Fibroblast of the conjunctiva (primary cell): ENCODE results near the gene RAB3A.

Source experiments
- DNase-seq: peaks from one replicate; pipeline ENCODE4 v3.0.0-alpha.2; 2010; ENCODE audit warnings: low read depth

Gene RAB3A, protein sequence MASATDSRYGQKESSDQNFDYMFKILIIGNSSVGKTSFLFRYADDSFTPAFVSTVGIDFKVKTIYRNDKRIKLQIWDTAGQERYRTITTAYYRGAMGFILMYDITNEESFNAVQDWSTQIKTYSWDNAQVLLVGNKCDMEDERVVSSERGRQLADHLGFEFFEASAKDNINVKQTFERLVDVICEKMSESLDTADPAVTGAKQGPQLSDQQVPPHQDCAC

DNA sequence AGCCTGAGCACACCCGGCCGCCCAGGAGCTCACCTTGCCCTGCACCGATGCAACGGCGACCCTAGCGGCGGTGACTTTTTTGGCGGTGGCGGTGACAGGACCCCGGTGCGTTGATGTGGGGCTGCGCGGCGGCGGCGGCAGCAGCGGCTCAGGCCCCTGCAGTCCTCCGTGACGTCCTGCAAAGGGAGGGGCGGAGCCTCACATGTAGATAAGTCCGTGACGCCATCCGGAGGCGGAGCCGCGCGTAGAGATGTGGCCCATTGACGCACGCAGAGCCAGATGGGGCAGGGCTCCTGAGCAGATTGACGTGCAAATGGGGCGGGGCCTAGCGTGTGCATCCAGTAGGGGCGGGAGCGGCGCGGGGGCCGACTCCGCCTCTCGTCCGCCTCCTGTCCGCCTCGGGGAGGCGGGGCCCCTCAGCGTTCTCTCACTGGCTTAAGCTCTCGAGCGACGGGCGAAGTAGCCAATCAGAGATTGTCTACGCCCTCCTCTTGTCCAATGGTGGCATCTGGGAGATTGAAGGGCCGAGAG is at the start of gene RAB3A:
Gene RAB3A, minus strand, starts transcription at position 180 of the 531 bp plus-strand sequence. CDS start 1,302 bp downstream, outside the sequence.
- peak; percentile 100 for DNase-seq

DNA sequence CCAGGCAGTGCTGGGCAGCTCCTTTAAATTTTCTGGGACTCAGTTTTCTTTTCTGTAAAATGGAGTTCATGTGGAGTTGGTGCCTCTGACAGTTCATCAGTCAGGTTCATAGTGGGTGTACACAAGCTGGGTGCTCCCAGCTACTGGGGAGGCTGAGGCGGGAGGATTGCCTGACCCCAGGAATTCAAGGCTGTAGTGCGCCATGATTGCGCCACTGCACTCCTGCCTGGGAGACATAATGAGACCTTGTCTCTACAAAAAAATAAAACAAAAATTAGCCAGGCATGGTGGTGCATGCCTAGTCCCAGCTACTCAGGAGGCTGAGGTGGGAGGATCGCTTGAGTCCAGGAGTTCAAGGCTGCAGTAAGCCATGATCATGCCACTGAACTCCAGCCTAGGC is 49.3 kb upstream of the RAB3A start:
- no peak for DNase-seq

DNA sequence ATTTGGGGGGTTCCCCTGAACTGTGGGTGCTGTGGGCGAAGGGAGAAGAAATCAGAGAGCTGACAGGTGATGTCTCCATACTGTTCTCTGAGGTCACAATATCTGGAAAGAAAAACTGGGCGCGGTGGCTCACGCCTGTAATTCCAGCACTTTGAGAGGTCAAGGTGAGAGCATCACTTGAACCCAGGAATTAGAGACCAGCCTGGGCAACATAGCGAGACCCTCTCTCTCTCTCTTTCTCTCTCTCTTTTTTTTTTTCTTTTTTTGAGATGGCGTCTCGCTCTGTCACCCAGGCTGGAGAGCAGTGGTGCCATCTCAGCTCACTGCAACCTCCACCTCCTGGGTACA is 48.5 kb upstream of the RAB3A start:
- DNase-seq: no peak

GRCh38 chr19:18251587-18252369 is 47.9 kb upstream of the RAB3A start:
- peak; percentile 27 for DNase-seq

- no peak for DNase-seq
Observed at GRCh38 chr19:18249834-18250233, 46.0 kb upstream of the RAB3A start.

DNA sequence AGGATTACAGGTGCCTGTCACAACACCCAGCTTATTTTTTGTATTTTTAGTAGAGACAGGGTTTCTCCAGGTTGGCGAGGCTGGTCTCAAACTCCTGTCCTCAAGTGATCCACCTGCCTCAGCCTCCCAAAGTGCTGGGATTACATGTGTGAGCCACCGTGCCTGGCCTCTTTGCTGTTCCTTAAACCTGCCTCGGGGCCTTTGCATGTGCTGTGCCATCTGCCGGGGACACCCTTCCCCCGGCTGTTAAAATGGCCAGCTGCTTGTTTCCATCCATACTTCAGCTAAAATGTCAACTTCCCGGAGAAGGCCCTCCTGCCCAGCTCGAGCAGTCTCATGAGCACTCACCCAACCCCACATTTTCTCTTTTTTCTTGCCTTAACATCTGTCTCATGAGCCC is 41.5 kb upstream of the RAB3A start:
- DNase-seq: no peak

GRCh38 chr19:18239303-18239702 is 35.5 kb upstream of the RAB3A start:
- no peak for DNase-seq

DNA sequence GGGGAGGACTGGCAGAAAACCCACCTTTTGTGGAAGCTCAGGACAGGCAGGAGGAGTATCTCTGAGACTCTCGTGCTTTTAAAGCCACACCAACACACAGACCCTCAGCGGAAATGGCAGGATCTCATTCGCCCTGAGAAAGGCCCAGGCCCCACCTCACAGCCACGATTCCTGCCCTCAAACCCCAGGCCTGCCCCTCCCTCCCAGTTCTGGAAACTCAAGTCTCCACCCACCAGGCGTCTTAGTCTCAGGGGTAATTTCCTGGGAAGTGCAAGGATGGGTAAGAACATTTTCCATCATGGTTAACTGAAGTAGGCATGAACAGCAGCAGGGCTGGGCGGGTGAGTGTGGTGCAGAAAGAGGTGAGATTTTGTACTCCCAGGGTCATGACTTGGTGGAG is 30.4 kb upstream of the RAB3A start:
- no peak for DNase-seq

DNA sequence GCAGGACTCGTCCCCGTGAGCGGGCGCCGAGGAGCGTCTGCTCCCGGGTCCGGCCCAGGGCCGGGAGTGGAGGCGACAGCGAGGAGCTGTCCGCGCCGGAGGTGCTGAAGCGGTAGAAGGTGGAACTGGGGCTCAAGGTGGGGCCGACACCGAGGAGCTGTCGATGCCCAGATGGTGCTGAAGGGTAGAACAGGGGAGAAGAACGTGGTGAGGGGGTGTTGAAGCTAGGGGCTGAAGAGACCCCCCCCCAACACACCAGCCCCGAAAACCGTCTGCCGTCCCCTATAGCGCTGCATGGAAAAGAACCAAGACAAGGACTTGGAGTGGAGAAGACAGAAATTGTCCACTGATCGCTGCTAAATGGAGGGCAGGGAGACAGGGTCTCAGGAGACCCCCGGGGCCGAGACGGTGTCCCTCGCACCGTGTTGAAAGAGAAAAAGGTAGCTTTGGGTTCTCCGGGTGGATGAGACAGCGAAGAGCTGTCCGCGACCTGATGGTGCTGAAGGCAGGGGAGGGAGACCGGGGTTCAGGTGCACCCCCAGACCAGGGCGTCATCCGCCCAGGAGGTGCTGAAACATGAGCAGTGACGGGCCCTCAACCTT is 29.5 kb upstream of the RAB3A start:
- no peak for DNase-seq

DNA sequence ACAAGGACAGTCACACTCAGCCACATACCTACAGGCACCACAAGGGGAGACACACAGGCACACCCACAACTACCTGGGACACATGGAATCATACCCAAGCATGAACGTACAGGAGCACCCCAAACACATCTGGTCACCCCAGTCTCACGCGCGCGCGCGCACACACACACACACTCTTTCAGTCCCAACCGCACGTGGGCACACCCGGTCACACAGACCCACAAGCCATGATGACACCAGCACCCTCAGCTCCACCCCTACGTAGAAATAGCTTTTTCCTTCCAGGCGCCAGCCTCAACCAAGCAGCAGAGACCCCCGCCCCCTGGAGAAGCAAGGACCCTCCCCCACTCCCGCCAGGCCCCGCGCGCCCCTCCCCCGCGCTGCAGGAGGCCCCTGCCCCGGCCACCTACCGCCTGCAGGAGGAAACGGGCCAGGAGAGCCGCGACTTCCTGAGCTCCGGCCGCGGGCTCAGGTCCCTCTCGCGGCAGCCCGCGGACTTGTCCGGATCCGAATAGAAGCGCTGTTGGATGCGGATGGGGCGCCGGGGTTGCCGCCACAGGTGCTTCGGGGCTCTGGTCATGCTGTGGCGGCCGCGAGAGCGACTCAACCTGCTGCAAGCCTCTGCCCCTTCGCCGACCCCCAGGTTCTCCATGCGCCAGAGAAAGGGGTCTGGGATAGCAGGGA is 28.8 kb upstream of the RAB3A start:
- no peak for DNase-seq

GRCh38 chr19:18231775-18232174 is 27.9 kb upstream of the RAB3A start:
- DNase-seq: no peak

DNA sequence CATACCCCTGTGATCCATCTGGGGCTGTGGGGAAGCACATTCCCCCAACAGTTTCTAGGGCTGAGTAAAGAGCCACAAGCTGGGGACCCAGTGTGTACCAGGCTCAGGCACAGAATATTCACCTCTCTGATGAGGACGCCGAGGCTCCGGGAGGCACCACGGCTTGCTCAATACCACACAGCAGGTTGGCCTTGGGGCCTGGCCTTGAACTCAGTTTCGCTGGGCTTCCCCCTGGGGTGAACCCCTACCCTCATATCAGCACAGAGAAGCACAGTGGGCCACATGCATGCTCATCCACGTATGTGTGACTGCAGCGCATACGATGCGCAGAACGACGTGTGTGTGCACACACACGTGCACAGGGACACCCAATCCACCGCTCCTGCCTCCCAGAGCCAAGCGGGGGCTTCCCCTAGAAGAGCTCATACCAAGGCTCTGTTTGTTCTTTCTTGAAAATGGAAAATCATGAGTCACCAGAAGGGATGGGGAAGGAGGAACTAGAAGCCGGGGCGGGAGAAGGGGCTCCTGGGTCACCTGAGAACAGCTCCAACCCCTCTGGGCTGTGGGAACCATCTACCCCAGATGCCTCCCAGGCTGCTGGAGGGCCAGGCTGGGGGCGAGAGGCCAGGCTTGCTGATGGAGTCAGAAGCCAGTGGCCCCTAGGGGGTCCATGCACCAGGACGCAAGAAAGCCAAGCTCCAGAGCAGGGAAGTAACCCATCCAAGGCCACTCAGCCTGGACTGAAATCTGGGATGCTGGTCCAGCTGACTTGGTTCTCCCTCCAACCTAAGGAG is 27.3 kb upstream of the RAB3A start:
- no peak for DNase-seq

GRCh38 chr19:18229915-18230314 is 26.1 kb upstream of the RAB3A start:
- no peak for DNase-seq

DNA sequence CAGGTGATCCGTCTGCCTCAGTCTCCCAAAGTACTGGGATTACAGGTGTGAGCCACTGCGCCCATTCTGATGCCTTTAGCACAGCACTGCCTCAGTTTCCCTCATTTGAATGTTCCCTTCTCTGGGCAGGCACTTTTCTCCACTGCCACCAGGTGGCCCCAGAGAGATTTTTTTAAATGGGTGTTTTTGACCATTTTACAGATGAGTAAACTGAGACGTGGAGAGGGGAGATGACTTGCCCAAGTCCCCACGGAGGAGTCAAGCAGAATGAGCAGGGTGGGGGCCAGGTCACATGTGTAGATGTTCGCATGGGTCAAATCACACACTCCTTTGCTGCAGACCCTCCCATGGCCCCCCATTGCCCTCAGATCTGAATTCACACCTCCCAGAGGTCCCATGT is 25.6 kb upstream of the RAB3A start:
- DNase-seq: no peak

DNA sequence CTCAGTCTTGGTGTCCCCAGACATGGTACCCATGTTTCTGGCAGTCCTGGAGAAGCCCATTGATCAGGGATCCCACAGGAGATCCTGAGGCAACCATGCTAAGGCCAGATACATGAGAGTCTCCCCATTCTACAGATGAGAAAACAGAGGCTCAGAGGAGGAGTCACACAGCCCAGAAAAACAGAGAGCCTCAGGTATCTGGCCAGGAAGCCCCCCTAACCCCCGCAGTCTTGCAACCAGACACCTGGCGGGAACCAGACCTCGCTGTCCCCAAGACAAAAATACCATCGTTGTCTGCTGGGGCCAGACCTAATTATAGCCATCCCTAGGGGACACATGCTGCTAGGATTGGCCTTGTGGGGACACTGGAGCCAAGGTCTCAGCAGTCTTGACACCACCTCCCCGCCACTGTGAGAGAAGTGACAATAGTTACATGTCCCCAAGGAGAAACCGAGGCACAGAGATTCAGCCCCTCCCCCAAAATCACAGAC is 24.0 kb upstream of the RAB3A start:
- DNase-seq: no peak

- DNase-seq: no peak
Observed at GRCh38 chr19:18226956-18227780, 23.3 kb upstream of the RAB3A start.

- DNase-seq: no peak
Observed at GRCh38 chr19:18225702-18226468, 22.0 kb upstream of the RAB3A start, which contains the start of gene PDE4C. Gene PDE4C (minus strand): TSS chr19:18226438. CDS start chr19:18226415, 23 bp downstream.

DNA sequence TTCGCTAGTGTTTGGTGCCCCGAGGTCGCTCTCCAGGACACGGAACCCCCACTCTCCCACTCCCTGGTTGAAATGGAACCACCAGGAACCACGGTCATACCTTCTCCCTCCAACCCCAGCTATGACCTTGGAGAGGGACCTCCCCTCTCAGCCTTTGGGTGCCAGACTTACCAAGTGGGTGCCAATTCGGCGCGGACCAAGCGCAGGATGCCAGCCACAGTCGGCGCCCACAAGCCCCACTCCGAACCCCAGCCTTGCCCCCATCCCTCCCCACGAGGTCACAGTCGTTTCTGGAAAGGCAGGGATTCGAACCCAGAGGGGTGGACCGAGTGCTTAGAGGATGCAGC is 21.5 kb upstream of the RAB3A start:
- no peak for DNase-seq

GRCh38 chr19:18224525-18225354 is 20.9 kb upstream of the RAB3A start:
- peak; percentile 99 for DNase-seq
